ENCODE measurements around the gene ITGB3. TPM values are rescaled to one million over a fixed set of nuclear protein-coding genes. Genes with fewer than 3 reads are reported as not detected.
A peak's percentile ranks its signal among the peaks of the same experiment; 100 is the strongest.

The ITGB3 gene
- total and polyA plus RNA-seq, 10 of the 15 experiments (the other 5 are each of a cell fraction or from before 2014, with no cell fraction given), result 0.69 to 22.8 (median 13.6) TPM

GRCh38 chr17:47205419-47205963 is 48.1 kb upstream of the ITGB3 start (continued):
- 0 out of 2 replicates have a peak, but pooled peaks have one; percentile 9 for TF ChIP-seq NKRF (conservative IDR thresholded peaks at IDR 0.05)
- 0 out of 2 replicates have a peak, but pooled peaks have one; percentile 47 for TF ChIP-seq MTA2 (IDR thresholded peaks at IDR 0.05; ENCODE audit: low read depth)
- TF ChIP-seq, protein P1, sequence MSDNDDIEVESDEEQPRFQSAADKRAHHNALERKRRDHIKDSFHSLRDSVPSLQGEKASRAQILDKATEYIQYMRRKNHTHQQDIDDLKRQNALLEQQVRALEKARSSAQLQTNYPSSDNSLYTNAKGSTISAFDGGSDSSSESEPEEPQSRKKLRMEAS (IDR thresholded peaks at IDR 0.05; ENCODE audit: low read depth, low read length), result peak; percentile 57; the same call in 1 of the 2 replicates
- TF ChIP-seq ZSCAN29 (IDR thresholded peaks at IDR 0.05), result no peak
- TF ChIP-seq, protein P2, sequence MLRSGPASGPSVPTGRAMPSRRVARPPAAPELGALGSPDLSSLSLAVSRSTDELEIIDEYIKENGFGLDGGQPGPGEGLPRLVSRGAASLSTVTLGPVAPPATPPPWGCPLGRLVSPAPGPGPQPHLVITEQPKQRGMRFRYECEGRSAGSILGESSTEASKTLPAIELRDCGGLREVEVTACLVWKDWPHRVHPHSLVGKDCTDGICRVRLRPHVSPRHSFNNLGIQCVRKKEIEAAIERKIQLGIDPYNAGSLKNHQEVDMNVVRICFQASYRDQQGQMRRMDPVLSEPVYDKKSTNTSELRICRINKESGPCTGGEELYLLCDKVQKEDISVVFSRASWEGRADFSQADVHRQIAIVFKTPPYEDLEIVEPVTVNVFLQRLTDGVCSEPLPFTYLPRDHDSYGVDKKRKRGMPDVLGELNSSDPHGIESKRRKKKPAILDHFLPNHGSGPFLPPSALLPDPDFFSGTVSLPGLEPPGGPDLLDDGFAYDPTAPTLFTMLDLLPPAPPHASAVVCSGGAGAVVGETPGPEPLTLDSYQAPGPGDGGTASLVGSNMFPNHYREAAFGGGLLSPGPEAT (IDR thresholded peaks at IDR 0.05; ENCODE audit: low read depth), result peak; percentile 64; the same call in 1 of the 2 replicates
- 0 out of 2 replicates have a peak, but pooled peaks have one; percentile 47 for TF ChIP-seq ASH2L (IDR thresholded peaks at IDR 0.05; ENCODE audit: borderline replicate concordance, low read depth)
- peak; percentile 15; the same call in 1 of the 2 replicates for TF ChIP-seq ATF7 (IDR thresholded peaks at IDR 0.05; ENCODE audit: low read depth)
- TF ChIP-seq, protein P3, sequence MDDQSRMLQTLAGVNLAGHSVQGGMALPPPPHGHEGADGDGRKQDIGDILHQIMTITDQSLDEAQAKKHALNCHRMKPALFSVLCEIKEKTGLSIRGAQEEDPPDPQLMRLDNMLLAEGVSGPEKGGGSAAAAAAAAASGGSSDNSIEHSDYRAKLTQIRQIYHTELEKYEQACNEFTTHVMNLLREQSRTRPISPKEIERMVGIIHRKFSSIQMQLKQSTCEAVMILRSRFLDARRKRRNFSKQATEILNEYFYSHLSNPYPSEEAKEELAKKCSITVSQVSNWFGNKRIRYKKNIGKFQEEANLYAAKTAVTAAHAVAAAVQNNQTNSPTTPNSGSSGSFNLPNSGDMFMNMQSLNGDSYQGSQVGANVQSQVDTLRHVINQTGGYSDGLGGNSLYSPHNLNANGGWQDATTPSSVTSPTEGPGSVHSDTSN (IDR thresholded peaks at IDR 0.05; ENCODE audit: insufficient replicate concordance, low read depth, low read length), result peak; percentile 17
- TF ChIP-seq PAX8 (IDR thresholded peaks at IDR 0.05), result 0 out of 2 replicates have a peak, but pooled peaks have one; percentile 70
- peak in 1 of 2 experiments; percentile 39; a peak in 1 of 4 replicates for TF ChIP-seq EP300 (IDR thresholded peaks at IDR 0.05; ENCODE audit: borderline replicate concordance in 1 of 2, control insufficient read depth in 1 of 2, low read depth in 2 of 2, low read length in 2 of 2)
- no peak for TF ChIP-seq BCL11A (IDR thresholded peaks at IDR 0.05; ENCODE audit: low read depth, low read length)
- TF ChIP-seq SKIL (IDR thresholded peaks at IDR 0.05; ENCODE audit: low read depth, poor library complexity, severe bottlenecking), result peak; percentile 50
- TF ChIP-seq SMARCA5 (IDR thresholded peaks at IDR 0.05), result 0 out of 2 replicates have a peak, but pooled peaks have one; percentile 1
- TF ChIP-seq NBN (IDR thresholded peaks at IDR 0.05), result peak; percentile 76; the same call in 1 of the 2 replicates
- TF ChIP-seq BMI1 (IDR thresholded peaks at IDR 0.05; ENCODE audit: borderline replicate concordance), result peak; percentile 33; the same call in 1 of the 2 replicates
- TF ChIP-seq EED (IDR thresholded peaks at IDR 0.05; ENCODE audit: low read depth), result peak; percentile 96
- TF ChIP-seq, protein P4, sequence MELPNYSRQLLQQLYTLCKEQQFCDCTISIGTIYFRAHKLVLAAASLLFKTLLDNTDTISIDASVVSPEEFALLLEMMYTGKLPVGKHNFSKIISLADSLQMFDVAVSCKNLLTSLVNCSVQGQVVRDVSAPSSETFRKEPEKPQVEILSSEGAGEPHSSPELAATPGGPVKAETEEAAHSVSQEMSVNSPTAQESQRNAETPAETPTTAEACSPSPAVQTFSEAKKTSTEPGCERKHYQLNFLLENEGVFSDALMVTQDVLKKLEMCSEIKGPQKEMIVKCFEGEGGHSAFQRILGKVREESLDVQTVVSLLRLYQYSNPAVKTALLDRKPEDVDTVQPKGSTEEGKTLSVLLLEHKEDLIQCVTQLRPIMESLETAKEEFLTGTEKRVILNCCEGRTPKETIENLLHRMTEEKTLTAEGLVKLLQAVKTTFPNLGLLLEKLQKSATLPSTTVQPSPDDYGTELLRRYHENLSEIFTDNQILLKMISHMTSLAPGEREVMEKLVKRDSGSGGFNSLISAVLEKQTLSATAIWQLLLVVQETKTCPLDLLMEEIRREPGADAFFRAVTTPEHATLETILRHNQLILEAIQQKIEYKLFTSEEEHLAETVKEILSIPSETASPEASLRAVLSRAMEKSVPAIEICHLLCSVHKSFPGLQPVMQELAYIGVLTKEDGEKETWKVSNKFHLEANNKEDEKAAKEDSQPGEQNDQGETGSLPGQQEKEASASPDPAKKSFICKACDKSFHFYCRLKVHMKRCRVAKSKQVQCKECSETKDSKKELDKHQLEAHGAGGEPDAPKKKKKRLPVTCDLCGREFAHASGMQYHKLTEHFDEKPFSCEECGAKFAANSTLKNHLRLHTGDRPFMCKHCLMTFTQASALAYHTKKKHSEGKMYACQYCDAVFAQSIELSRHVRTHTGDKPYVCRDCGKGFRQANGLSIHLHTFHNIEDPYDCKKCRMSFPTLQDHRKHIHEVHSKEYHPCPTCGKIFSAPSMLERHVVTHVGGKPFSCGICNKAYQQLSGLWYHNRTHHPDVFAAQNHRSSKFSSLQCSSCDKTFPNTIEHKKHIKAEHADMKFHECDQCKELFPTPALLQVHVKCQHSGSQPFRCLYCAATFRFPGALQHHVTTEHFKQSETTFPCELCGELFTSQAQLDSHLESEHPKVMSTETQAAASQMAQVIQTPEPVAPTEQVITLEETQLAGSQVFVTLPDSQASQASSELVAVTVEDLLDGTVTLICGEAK (IDR thresholded peaks at IDR 0.05; ENCODE audit: borderline replicate concordance), result 0 out of 2 replicates have a peak, but pooled peaks have one; percentile 36
